Measurements from ENCODE around the gene PLA2G5. TPM values are rescaled to one million over a fixed set of nuclear protein-coding genes. Genes with fewer than 3 reads are reported as not detected.

The PLA2G5 gene
- total RNA-seq, 1 experiment from 2014 or later: not detected

DNA sequence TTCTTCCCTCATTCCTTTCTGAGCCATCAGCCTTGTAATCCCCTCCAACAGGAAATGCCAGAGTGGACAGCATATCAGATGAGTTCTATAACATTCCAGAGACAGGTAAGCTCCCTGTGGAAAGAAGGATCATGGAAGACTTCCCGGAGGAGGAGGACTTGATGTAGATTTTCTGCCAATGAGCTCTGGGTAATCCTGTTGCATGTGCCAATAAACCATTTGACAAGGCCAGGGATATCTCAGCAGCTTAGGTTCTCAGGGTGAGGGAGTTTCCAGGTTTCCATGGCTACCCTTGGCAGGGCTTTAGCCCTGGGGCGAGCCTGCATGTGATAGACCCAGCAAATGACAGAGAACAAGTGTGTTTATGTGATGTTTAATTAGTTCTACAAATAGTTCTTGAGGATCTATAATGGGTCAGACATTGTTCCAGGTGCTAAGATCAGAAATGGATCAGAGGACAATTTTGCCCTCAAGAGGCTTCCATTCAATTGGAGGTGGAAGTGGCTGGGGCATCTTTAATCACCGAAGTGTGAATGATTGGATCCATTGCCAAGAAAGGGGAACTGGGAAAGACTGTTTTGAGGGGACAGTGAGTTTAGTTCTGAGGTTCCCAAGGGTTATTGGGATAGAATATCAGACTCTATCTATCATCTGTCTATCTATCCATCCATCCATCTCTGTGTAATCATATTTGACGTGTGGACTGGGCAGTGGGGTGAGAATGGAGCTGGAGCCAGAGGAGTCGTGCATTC is 6.9 kb downstream of the PLA2G5 start:
- no TSS peak for BruUV-seq (replicated peaks)
- POLR2A ChIA-PET: no interaction called here
- TF ChIP-seq, protein P1, sequence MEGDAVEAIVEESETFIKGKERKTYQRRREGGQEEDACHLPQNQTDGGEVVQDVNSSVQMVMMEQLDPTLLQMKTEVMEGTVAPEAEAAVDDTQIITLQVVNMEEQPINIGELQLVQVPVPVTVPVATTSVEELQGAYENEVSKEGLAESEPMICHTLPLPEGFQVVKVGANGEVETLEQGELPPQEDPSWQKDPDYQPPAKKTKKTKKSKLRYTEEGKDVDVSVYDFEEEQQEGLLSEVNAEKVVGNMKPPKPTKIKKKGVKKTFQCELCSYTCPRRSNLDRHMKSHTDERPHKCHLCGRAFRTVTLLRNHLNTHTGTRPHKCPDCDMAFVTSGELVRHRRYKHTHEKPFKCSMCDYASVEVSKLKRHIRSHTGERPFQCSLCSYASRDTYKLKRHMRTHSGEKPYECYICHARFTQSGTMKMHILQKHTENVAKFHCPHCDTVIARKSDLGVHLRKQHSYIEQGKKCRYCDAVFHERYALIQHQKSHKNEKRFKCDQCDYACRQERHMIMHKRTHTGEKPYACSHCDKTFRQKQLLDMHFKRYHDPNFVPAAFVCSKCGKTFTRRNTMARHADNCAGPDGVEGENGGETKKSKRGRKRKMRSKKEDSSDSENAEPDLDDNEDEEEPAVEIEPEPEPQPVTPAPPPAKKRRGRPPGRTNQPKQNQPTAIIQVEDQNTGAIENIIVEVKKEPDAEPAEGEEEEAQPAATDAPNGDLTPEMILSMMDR (IDR thresholded peaks at IDR 0.05; ENCODE audit: insufficient read depth in 1 of 2, low read depth in 1 of 2, low read length in 1 of 2, severe bottlenecking in 1 of 2, unreplicated experiment in 1 of 2): no peak
- Histone ChIP-seq H3K9me3 (no peaks in the 10 kb centered on the region), H3K36me3 (ENCODE audit: control insufficient read depth, insufficient read depth, low read length) (no peaks in the 10 kb centered on the region), H3K27me3 (replicated peaks; ENCODE audit: control insufficient read depth, insufficient read depth, low read length) (no peaks in the 10 kb centered on the region), H3K4me3 (ENCODE audit: low read depth, low read length) (no peak overlapping the region), H3K4me1 (no peaks in the 10 kb centered on the region)
- H3K36me3 Mint-ChIP-seq (ENCODE audit: insufficient read depth, unreplicated experiment): no peaks in the 10 kb centered on the region
- intact Hi-C loops (cut with micrococcal nuclease; ENCODE audit: unreplicated experiment): no loop called here
- H3K27me3 Mint-ChIP-seq (ENCODE audit: insufficient read depth, unreplicated experiment): no peaks in the 10 kb centered on the region
- H3K4me1 Mint-ChIP-seq (ENCODE audit: low read depth, unreplicated experiment): no peaks in the 10 kb centered on the region
- H3K9me3 Mint-ChIP-seq (ENCODE audit: unreplicated experiment): no peaks in the 10 kb centered on the region
- no peak for DNase-seq
- no peak overlapping the region for H3K27ac Mint-ChIP-seq (ENCODE audit: unreplicated experiment)
- no peak overlapping the region for H3K4me3 Mint-ChIP-seq (ENCODE audit: unreplicated experiment)
- CTCF ChIA-PET: no interaction called here

DNA sequence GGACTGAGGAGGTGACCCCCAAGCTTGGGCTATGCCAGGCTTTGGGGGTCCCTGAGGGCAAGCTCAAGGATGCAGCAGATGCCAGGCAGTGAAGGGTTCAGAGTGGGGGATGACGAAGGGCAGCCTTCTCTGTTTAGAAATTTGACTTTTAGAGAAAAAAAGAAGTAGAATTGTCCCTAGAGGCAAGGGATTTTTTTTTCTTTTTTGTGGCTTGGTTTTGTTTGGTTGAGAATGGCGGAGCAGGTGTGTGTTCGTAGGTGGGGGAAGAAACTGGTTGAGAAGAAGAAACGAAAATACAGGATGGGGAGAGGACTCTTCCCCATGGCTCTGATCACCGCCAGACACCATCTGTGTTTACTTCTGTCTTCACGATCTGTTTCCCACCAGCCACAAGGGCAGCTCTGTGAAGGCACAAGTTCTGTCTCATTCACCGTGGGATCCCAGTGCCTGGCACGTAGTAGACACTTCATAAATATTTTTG is 8.2 kb downstream of the PLA2G5 start:
- ChIA-PET POLR2A (no interaction called here), CTCF (interaction anchor here (0.7 kb wide), 1 partner anchor 187 kb away, joined by 5 read pairs; no protein-coding TSS in a partner anchor)
- H3K9me3 Mint-ChIP-seq (ENCODE audit: unreplicated experiment): no peaks in the 10 kb centered on the region
- no peak for DNase-seq
- no peaks in the 10 kb centered on the region for H3K36me3 ChIP-seq (ENCODE audit: control insufficient read depth, insufficient read depth, low read length)
- no TSS peak for BruUV-seq (replicated peaks)
- TF ChIP-seq, protein P1 (IDR thresholded peaks at IDR 0.05; ENCODE audit: insufficient read depth in 1 of 2, low read depth in 1 of 2, low read length in 1 of 2, severe bottlenecking in 1 of 2, unreplicated experiment in 1 of 2): no peak
- H3K27me3 Mint-ChIP-seq (ENCODE audit: insufficient read depth, unreplicated experiment): no peaks in the 10 kb centered on the region
- no peak overlapping the region for H3K27ac Mint-ChIP-seq (ENCODE audit: unreplicated experiment)
- no peaks in the 10 kb centered on the region for H3K27me3 ChIP-seq (replicated peaks; ENCODE audit: control insufficient read depth, insufficient read depth, low read length)
- H3K4me3 Mint-ChIP-seq (ENCODE audit: unreplicated experiment): no peak overlapping the region
- no peaks in the 10 kb centered on the region for H3K36me3 Mint-ChIP-seq (ENCODE audit: insufficient read depth, unreplicated experiment)
- peaks cover 6% of the 10 kb centered on the region for H3K4me1 ChIP-seq
- H3K9me3 ChIP-seq: no peaks in the 10 kb centered on the region
- intact Hi-C loops (cut with micrococcal nuclease; ENCODE audit: unreplicated experiment): no loop called here
- no peaks in the 10 kb centered on the region for H3K4me1 Mint-ChIP-seq (ENCODE audit: low read depth, unreplicated experiment)
- no peak overlapping the region for H3K4me3 ChIP-seq (ENCODE audit: low read depth, low read length)

DNA sequence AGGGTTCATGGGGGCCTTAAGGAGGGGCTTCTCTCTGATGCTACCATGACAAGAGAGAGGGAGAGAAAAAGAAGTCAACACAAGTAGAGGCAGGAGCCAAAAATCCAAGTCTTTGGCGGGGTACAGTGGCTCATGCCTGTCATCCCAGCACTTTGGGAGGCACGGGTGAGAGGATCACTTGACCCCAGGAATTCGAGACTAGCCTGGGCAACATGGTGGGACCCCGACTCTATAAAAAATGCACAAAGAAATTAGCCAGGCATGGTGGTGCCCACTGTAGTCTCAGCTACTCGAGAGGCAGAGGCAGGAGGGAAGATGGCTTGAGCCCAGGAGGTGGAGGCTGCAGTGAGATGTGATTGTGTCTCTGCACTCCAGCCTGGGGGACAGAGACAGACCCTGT is 8.7 kb downstream of the PLA2G5 start:
- ChIA-PET POLR2A (no interaction called here), CTCF (interaction anchor here (0.7 kb wide), 1 partner anchor 188 kb away, joined by 5 read pairs; no protein-coding TSS in a partner anchor)
- no peaks in the 10 kb centered on the region for H3K27me3 ChIP-seq (replicated peaks; ENCODE audit: control insufficient read depth, insufficient read depth, low read length)

More for the DNA sequence above, 8.7 kb downstream of the PLA2G5 start:
- H3K4me1 Mint-ChIP-seq (ENCODE audit: low read depth, unreplicated experiment): no peaks in the 10 kb centered on the region
- DNase-seq: no peak
- H3K4me3 ChIP-seq (ENCODE audit: low read depth, low read length): no peak overlapping the region
- no TSS peak for BruUV-seq (replicated peaks)
- no peaks in the 10 kb centered on the region for H3K9me3 Mint-ChIP-seq (ENCODE audit: unreplicated experiment)
- no peaks in the 10 kb centered on the region for H3K9me3 ChIP-seq
- intact Hi-C loops (cut with micrococcal nuclease; ENCODE audit: unreplicated experiment): no loop called here
- no peaks in the 10 kb centered on the region for H3K27me3 Mint-ChIP-seq (ENCODE audit: insufficient read depth, unreplicated experiment)
- peaks cover 11% of the 10 kb centered on the region for H3K4me1 ChIP-seq
- H3K27ac Mint-ChIP-seq (ENCODE audit: unreplicated experiment): no peak overlapping the region
- TF ChIP-seq, protein P1 (IDR thresholded peaks at IDR 0.05; ENCODE audit: insufficient read depth in 1 of 2, low read depth in 1 of 2, low read length in 1 of 2, severe bottlenecking in 1 of 2, unreplicated experiment in 1 of 2): no peak
- H3K36me3 Mint-ChIP-seq (ENCODE audit: insufficient read depth, unreplicated experiment): no peaks in the 10 kb centered on the region
- no peak overlapping the region for H3K4me3 Mint-ChIP-seq (ENCODE audit: unreplicated experiment)
- H3K36me3 ChIP-seq (ENCODE audit: control insufficient read depth, insufficient read depth, low read length): no peaks in the 10 kb centered on the region

All from Caco-2 (cell line).